CD4-positive, alpha-beta T cell (primary cell): Measurements from ENCODE around the gene NAXE. TPM values are rescaled to one million over a fixed set of nuclear protein-coding genes. Genes with fewer than 3 reads are reported as not detected.

Experiments
- ATAC-seq: fragments of 200-7000 bp; cut with Tn5 transposase; one replicate; pipeline ENCODE4 v1.10.0; 2022; ENCODE audit warnings: mild to moderate bottlenecking; ENCODE audit not compliant: poor library complexity
- CTCF ChIA-PET: fragments of 350-600 bp; sonication (Branson Sonifier 250); formaldehyde crosslinking; loops from one replicate; lab custom pipeline; 2021; ENCODE audit warnings: antibody characterized with exemption, inconsistent platforms; lab: Charles Lee
- POLR2A ChIA-PET: fragments of 350-600 bp; sonication (Branson Sonifier 250); formaldehyde crosslinking; loops from one replicate; lab custom pipeline; 2021; ENCODE audit warnings: antibody characterized with exemption, inconsistent platforms; lab: Charles Lee
- DNase-seq, 14 experiments: peaks; one replicate each; pipeline ENCODE4 v3.0.0-alpha.2; 2013 to 2020; ENCODE audit warnings: mixed read lengths in 2 of 14
- H3K27ac ChIP-seq, 2 donors: one replicate each; pipeline versions ENCODE4 v1.5.1 to v1.7.0; 2013; ENCODE audit warnings: low read length in 2 of 2, low read depth in 1 of 2, mild to moderate bottlenecking in 1 of 2
- H3K27me3 ChIP-seq, 2 experiments: 1 replicate in 1 of 2; 2 replicates in 1 of 2; pipeline versions ENCODE4 v1.6.1 to v1.7.0; 2013; ENCODE audit warnings: low read length in 2 of 2, control low read depth in 1 of 2, mild to moderate bottlenecking in 1 of 2, moderate library complexity in 1 of 2; ENCODE audit not compliant: insufficient read depth in 2 of 2, control insufficient read depth in 1 of 2
- H3K36me3 ChIP-seq: one replicate; pipeline ENCODE4 v1.6.1; 2013; ENCODE audit warnings: low read length, control low read depth; ENCODE audit not compliant: insufficient read depth
- H3K4me1 ChIP-seq: one replicate; pipeline ENCODE4 v1.6.1; 2013; ENCODE audit warnings: low read length, control low read depth; ENCODE audit not compliant: insufficient read depth
- H3K4me3 ChIP-seq: one replicate; pipeline ENCODE4 v1.5.1; 2013; ENCODE audit warnings: mild to moderate bottlenecking, low read length, moderate library complexity
- H3K9me3 ChIP-seq, 2 experiments: 1 replicate in 1 of 2; 2 replicates in 1 of 2; pipeline versions ENCODE4 v1.6.1 to v1.7.0; 2013; ENCODE audit warnings: low read length in 2 of 2, mild to moderate bottlenecking in 2 of 2, control low read depth in 1 of 2, moderate library complexity in 1 of 2; ENCODE audit not compliant: control insufficient read depth in 1 of 2, insufficient read depth in 1 of 2
- H3K27ac Mint-ChIP-seq: one replicate; pipeline ENCODE4 v1.8.0; 2020; ENCODE audit warnings: mixed read lengths
- H3K27me3 Mint-ChIP-seq: one replicate; pipeline ENCODE4 v1.8.0; 2021; ENCODE audit warnings: mixed read lengths
- H3K36me3 Mint-ChIP-seq: one replicate; pipeline ENCODE4 v1.8.0; 2021; ENCODE audit warnings: low read depth, mixed read lengths
- H3K4me1 Mint-ChIP-seq: one replicate; pipeline ENCODE4 v1.8.0; 2021; ENCODE audit warnings: low read depth, mixed read lengths
- H3K4me3 Mint-ChIP-seq: one replicate; pipeline ENCODE4 v1.8.0; 2020; ENCODE audit warnings: mild to moderate bottlenecking, mixed read lengths
- H3K9me3 Mint-ChIP-seq: one replicate; pipeline ENCODE4 v1.8.0; 2020; ENCODE audit warnings: mixed read lengths
- CTCF ChIP-seq: fragments of 200-600 bp; IDR thresholded peaks from one replicate; pipeline ENCODE4 v1.8.0; 2022; ENCODE audit warnings: antibody characterized with exemption, mild to moderate bottlenecking
- intact Hi-C, 2 experiments: fragments of 100-400 bp; cut with DNase I in 1 of 2; cut with micrococcal nuclease in 1 of 2; formaldehyde crosslinking; loops; one replicate each; pipeline versions ENCODE4 v1.15.1 to v1.9.0; 2023 to 2025; cut with DNase I, micrococcal nuclease
- total RNA-seq, 174 experiments: library from RNA in 2 of 174; stranded (reverse) in 2 of 174; gene quantifications; one replicate each; pipeline ENCODE4 v1.2.3 and lab custom pipeline; 2021 to 2026

The NAXE gene
- total RNA-seq, 2 experiments from 2014 or later, result 23.3 to 27.8 TPM

- intact Hi-C loops, result no loop called here
- TF ChIP-seq CTCF, result peak; percentile 34
- POLR2A ChIA-PET, result no interaction called here
- peaks cover 36% of the 10 kb centered on the region in 2 experiments for H3K27me3 ChIP-seq
- H3K4me3 ChIP-seq, result no peak within 1 kb of the TSS
- peaks cover 5% of the 10 kb centered on the region for H3K4me1 ChIP-seq
- H3K9me3 ChIP-seq, result no peaks in the 10 kb centered on the region
- no peaks in the 10 kb centered on the region for H3K36me3 ChIP-seq
- peak in 5 of 14 experiments; percentile 11 to 49 (median 39) for DNase-seq
- Mint-ChIP-seq H3K27me3 (peaks cover 74% of the 10 kb centered on the region), H3K4me1 (no peaks in the 10 kb centered on the region), H3K36me3 (no peaks in the 10 kb centered on the region), H3K9me3 (no peaks in the 10 kb centered on the region), H3K27ac (no peak within 1 kb of the TSS), H3K4me3 (no peak within 1 kb of the TSS)
- CTCF ChIA-PET, result interaction anchor here (1.1 to 2.3 kb wide), 4 partner anchors 10 to 233 kb away, joined by 3 to 13 read pairs (median 5); no protein-coding TSS in a partner anchor
- H3K27ac ChIP-seq, result no peak within 1 kb of the TSS
- ATAC-seq, result peak; percentile 48
These were observed 27.4 kb downstream of the NAXE start, which contains the start of gene HAPLN2 for GRCh38 chr1:156618853-156619581. HAPLN2 (plus strand) TSS chr1:156619415; CDS start chr1:156623491, 4,076 bp downstream.

- intact Hi-C loops, result no loop called here
- no peak overlapping the region for H3K4me3 ChIP-seq
- CTCF ChIA-PET, result interaction anchor here (1.1 to 1.9 kb wide), 5 partner anchors 10 to 107 kb away, joined by 3 to 6 read pairs (median 4); no protein-coding TSS in a partner anchor
- peaks cover 10% of the 10 kb centered on the region for H3K4me1 ChIP-seq
- no peaks in the 10 kb centered on the region for H3K36me3 ChIP-seq
- Mint-ChIP-seq H3K4me3 (no peak overlapping the region), H3K27me3 (peaks cover 74% of the 10 kb centered on the region), H3K36me3 (no peaks in the 10 kb centered on the region), H3K27ac (no peak overlapping the region), H3K4me1 (no peaks in the 10 kb centered on the region), H3K9me3 (no peaks in the 10 kb centered on the region)
- POLR2A ChIA-PET, result no interaction called here
- H3K27ac ChIP-seq, result no peak overlapping the region
- H3K27me3 ChIP-seq, result peaks cover 40 to 42% of the 10 kb centered on the region in 2 experiments
- no peaks in the 10 kb centered on the region for H3K9me3 ChIP-seq
- no peak for DNase-seq
- no peak for ATAC-seq
- TF ChIP-seq CTCF, result no peak
These were observed 28.0 kb downstream of the NAXE start for GRCh38 chr1:156619582-156619955.

GRCh38 chr1:156622581-156623297, 31.2 kb downstream of the NAXE start:
- DNase-seq (no peak), ATAC-seq (no peak)
- no peak overlapping the region for H3K27ac ChIP-seq
- no peaks in the 10 kb centered on the region for H3K9me3 ChIP-seq
- intact Hi-C loops, result no loop called here
- H3K4me1 ChIP-seq, result peaks cover 25% of the 10 kb centered on the region
- H3K9me3 Mint-ChIP-seq, result no peaks in the 10 kb centered on the region
- H3K27me3 ChIP-seq, result peaks cover 58 to 63% of the 10 kb centered on the region in 2 experiments
- H3K4me3 ChIP-seq, result no peak overlapping the region
- ChIA-PET POLR2A (no interaction called here), CTCF (no interaction called here)
- no peaks in the 10 kb centered on the region for H3K36me3 Mint-ChIP-seq
- TF ChIP-seq CTCF, result no peak
- H3K36me3 ChIP-seq, result no peaks in the 10 kb centered on the region
- peaks cover 72% of the 10 kb centered on the region for H3K27me3 Mint-ChIP-seq
- H3K27ac Mint-ChIP-seq, result no peak overlapping the region
- H3K4me3 Mint-ChIP-seq, result no peak overlapping the region
- peaks cover 6% of the 10 kb centered on the region for H3K4me1 Mint-ChIP-seq
